Activated CD4-positive, alpha-beta T cell treated with anti-CD3 and anti-CD28 coated beads, Interleukin-2, amount 50 U/mL, for 24 hours (primary cell): ENCODE measurements around the gene BTBD7.

Experiments used
- DNase-seq, 2 donors: peaks; one replicate each; pipeline ENCODE4 v3.0.0-alpha.2; 2020; ENCODE audit warnings: low read depth in 1 of 2, low spot score in 1 of 2

Gene BTBD7

DNA sequence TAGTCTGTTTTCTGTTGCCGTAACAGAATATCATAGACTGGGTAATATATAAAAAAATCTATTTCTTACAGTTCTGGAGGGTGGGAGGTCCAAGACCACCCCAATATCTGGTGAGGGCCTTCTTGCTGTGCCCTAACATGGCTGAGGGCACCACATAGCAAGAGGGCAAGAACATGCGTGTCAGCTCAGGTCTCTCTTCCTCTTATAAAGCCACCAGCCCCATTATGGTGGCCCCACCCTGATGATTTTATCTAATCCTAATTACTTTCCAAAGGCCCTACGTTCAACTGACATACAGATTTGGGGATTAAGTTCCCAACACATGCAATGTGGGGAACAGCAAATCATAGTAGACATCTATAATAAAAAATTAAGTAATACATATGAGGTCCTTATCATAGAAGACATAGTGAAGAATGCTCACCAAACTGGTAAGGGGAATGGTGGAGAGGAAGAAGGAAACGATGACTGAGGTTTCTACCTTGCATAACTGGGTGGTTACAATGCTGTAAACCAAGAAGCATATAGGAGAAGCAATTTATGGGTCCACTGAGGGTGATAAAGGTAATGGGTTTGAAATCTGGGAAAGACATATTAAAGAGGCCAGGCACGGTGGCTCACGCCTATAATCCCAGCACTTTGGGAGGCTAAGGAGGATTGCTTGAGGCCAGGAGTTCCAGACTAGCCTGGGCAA, 27.0 kb downstream of the BTBD7 start:
- no peak for DNase-seq

DNA sequence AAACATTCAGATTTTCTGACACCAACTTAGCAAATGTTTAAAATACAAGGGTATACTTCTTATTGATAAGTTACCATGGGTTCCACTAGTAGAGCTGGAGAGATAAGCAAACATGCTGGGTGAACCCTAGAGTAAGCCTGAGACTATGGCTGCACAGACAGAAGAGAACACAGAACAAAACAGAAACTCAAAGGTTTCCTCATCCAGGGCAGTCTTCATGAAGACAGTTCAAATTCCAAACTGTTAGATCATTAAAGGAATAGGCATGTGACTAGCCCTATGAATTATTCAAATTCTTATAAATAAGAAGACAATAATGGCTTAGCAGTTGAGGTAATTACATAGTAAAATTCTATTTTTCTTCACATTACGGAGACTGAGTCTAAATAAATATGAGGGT, 28.1 kb downstream of the BTBD7 start:
- no peak for DNase-seq

DNA sequence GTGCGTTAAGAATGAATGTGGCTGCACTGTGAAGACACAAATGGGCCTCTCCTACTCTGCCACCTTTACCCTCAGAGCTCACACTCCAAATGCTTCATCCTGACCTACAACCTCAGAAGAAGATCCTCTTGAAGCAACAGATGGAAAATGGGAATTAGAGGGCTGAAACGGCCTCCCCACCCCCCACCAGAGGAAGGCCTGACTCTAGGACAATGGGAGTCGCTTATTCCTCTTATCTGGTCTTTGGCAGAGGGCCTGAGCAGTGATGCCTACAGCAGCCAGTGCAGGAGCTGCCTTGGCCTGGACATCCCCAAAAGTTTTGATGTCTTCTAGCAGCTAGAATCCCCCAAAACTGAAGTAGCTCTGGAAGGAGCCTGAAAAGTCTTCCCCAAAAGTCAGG, 29.2 kb downstream of the BTBD7 start:
- no peak for DNase-seq

GRCh38 chr14:93302688-93303581, 29.9 kb downstream of the BTBD7 start:
- DNase-seq = no peak

- no peak for DNase-seq
Measured at GRCh38 chr14:93301821-93302447, 30.9 kb downstream of the BTBD7 start.

GRCh38 chr14:93299866-93300265, 33.0 kb downstream of the BTBD7 start:
- no peak for DNase-seq

DNA sequence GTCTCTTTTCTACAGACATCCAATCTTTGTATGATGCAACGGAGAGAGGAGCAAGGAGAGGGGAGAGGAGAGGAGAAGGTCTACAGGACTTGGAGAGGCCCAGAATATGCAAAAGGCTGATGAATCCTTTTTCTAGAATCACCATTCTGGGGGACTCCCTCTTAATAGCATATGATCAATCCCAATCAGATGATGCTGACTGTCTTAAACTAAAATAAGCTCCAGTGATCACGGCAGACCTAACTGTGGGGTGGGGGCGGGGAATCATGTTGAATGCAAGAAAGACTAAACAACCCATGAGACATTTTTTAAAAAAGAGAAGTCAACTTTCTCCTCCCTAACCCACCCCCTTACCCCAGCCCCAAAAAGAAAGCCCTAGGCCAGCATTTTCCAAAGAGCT, 33.4 kb downstream of the BTBD7 start:
- DNase-seq = no peak

DNA sequence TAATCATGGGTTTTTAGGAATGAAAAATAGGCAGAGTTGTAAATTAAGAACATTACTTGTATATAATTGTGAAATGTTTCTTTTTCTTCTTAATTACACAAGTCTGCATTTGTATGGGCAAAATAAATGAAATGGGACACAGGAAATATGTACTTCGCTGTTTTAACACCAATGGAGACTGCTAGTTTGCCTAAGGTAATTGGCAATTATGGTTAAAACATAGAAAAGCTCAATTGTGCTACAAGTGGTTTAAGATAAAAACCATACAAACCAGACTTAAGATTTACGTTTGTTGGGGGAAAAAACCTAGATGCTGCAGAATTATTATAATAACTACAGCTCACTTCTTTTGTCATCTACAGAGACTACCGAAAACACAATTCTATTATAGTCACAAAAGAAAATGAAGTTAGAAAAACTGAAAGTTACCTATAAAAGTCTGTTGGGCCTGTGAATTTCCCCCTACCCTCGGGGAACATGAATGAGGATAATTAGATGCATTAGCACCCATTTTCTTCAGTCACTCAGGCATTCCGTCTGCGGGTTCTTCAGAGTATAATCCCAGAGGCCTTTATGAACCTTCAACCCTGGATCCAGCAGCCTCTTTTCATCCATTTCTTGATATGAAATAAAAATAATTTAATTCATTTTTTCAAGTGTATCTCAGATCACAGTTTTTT, 37.2 kb downstream of the BTBD7 start:
- DNase-seq = no peak

GRCh38 chr14:93286212-93286890, 46.5 kb downstream of the BTBD7 start:
- DNase-seq = no peak

GRCh38 chr14:93285044-93285443, 47.8 kb downstream of the BTBD7 start:
- DNase-seq = no peak

- no peak for DNase-seq
Measured at GRCh38 chr14:93281937-93282336, 50.9 kb downstream of the BTBD7 start.

DNA sequence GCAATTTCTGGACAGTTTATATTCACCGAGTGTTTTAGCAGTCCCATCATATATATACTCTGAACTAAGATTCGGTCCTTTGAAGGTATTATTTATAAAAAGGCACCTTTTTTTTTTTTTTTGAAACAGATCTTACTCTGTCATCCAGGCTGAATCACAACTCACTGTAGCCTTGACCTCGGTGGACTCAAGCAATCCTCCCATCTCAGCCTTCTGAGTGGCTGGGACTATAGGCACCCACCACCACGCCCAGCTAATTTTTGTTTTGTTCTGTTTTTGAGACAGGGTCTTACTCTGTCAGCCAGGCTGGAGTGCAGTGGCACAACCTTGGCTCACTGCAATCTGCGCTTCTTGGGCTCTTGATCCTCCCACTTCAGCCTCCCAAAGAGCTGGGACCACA, 52.1 kb downstream of the BTBD7 start:
- no peak for DNase-seq

GRCh38 chr14:93276031-93276716, 56.7 kb downstream of the BTBD7 start:
- DNase-seq = no peak

GRCh38 chr14:93274055-93274806, 58.6 kb downstream of the BTBD7 start:
- no peak for DNase-seq

DNA sequence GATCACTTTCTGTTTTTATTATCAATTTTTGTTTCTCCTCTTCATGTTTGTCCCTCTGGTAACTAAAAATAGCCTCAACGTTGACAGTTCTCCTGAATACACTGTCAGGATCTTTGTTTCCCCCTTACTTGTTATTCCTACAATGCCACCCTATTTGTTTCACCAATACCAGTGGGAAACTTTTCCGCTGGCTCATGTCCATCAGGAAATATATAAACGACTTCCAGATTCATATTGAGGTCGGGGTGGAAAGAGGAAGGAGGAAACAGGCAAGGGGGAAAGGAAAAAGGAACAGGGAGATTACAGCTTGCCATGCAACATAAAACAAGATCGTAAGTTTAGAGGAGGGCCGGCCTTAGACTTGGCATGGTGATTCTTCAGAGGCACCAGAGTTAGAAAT, 61.7 kb downstream of the BTBD7 start:
- DNase-seq = no peak

DNA sequence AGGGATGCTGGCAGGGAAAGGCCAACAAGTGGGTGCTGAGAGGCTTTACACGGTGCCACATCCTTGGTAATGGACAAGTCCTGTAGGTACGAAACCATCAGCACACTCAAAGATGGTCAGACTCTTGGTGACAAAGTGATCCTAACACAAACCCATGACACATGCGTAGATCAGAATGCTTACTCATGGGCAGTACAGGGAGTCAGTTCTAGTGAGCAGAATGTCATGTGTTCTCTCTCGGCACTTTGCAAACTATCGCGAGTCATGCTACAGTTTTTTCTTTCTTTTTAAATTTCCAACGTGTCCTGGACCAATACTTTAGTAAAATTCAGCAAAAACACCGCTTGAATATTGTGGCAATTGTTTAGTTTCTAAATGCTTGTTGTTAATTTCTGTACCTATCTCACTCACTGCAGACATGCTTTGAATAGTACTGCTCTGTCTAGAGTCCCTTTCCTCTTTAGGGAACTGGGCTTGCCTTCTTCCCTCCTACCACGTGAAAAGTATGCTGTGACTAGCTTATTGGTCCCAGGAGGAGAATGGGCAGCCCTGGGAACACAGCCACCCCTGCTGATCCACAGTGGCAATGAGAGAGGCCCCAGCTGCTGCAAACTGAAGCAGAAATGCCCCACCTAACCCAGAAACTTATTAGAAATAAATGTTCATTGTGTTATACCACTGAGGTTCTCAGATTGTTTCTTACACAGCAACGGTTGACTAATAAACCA, 63.3 kb downstream of the BTBD7 start:
- DNase-seq = no peak

GRCh38 chr14:93268406-93268805, 64.4 kb downstream of the BTBD7 start:
- DNase-seq = no peak

- no peak for DNase-seq
Measured at GRCh38 chr14:93267149-93267711, 65.6 kb downstream of the BTBD7 start.

DNA sequence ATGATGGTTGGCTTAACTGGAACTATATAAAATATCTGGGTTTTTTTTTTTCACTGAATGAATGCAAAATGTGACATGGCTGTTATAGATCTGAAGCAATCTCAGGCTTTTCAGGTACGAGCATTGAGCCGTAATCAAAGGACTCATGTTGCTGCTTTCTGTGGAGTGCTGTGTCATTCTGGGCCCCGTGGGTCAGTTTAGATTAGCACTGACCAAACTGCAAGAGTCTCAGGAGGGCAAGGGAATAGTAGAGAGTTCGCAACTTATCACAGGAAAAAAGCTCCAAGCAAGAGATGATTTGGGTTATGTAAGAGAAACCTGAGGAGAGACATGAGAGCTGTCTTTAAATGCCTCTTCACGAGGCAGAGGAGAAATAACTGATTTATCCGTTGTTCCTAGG, 66.7 kb downstream of the BTBD7 start:
- DNase-seq = no peak
